ENCODE data around the gene ATP11C.
"Not testable (repeated sequence)": the region's sequence is repeated elsewhere in the genome, so short reads cannot be mapped to it uniquely, and the experiment has no call there.

ATP11C gene

GRCh38 chrX:139702658-139703057 is 230.2 kb downstream of the ATP11C start:
- DNase-seq: no peak

DNA sequence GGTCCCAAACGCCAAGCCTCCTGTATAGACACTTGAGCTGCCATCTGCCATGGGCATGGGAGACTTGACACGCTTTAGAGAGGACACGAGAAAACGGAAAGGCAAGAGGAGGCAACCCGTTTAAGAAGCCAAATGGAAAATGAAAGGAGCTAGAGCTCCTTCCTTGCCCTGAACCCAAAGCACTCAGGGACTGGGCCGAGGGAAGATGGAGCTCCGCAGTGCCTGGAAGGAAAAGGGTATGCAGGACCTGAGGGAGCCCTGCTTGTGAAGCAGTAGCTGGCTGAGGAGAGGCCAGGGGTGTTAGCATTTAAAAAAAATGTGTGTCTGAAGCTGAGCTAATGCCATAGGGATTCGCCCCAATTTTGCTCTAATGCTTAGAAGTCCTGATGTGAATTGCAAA is 239.9 kb downstream of the ATP11C start:
- no peak for DNase-seq

GRCh38 chrX:139692506-139692849 is 240.4 kb downstream of the ATP11C start:
- DNase-seq: no peak

DNA sequence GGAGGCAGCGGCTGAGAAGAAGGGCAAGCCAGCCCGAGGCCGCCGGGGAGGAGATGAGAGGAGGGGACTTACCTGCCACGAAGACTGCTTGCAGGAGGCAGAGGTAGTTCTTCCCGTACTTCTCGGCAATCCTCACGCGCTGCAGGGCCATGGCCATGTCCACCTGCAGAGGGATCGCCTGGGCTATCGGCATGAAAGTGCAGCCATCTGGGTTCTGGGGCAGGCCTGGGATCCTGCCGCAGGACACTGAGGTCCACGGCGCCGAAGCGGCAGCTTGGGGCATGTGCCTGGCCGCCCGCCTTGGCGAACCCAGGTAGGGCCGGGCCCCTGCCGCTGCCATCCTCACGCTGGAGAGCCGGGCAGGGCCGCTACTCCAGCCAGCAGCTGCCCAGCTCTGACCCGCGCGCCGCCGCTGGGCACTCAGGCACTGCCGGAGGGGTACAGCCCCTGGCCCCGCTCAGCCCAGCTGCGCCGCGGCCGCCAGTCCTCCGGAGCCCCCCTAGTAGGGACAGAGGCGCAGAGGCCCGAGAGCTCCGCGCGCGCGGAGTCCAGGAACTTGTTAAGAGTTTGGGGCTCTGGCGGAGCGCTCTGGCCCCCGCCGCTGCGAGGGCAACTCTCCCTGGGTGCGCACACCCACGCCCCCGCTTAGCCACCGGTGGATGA is 240.9 kb downstream of the ATP11C start:
- no peak for DNase-seq

GRCh38 chrX:139691493-139691842 is 241.4 kb downstream of the ATP11C start:
- no peak for DNase-seq

GRCh38 chrX:139685175-139685574 is 247.7 kb downstream of the ATP11C start:
- DNase-seq: not testable (repeated sequence)

- no peak for DNase-seq
Observed at GRCh38 chrX:139680356-139680755, 252.5 kb downstream of the ATP11C start.

Measured in stimulated activated CD4-positive, alpha-beta T cell treated with anti-CD3 and anti-CD28 coated beads, Interleukin-4, amount 100 ng/mL, for 1 hour (primary cell).